NT2/D1 (cell line): ENCODE data around the gene NAA15.

ENCODE experiments used
- SUZ12 ChIP-seq: IDR thresholded peaks from 2 replicates; pipeline ENCODE4 v1.6.1; 2011; ENCODE audit not compliant: insufficient read length, insufficient read depth; ENCODE audit errors: extremely low read depth
- YY1 ChIP-seq: IDR thresholded peaks from 2 replicates; pipeline ENCODE4 v1.6.1; 2011; ENCODE audit not compliant: insufficient read length, insufficient read depth
- ZNF274 ChIP-seq: IDR thresholded peaks from 2 replicates; pipeline ENCODE4 v1.6.1; 2011; ENCODE audit warnings: mild to moderate bottlenecking, low read depth, low read length

DNA sequence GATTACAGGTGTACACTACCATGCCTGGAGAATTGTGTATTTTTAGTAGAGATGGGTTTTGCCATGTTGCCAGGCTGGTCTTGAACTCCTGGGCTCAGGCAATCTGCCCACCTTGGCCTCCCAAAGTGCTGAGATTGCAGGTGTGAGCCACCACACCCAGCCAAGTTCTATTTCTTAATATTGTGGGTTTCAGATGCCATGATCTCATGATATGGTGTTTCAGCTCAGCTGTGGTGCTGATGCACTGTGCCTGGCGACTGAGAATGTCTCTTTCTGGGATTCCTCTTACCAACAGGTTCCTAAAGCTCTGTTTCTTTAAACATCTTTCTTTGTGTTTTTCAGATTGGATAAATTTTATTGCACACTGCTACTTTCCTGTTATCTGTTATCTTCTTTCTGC is 18.3 kb downstream of the NAA15 start:
- no peak for TF ChIP-seq YY1
- TF ChIP-seq ZNF274 = no peak
- TF ChIP-seq SUZ12 = no peak
